ENCODE measurements around the gene RALGPS1. TPM values are rescaled to one million over a fixed set of nuclear protein-coding genes. Genes with fewer than 3 reads are reported as not detected.
A peak's percentile ranks its signal among the peaks of the same experiment; 100 is the strongest.

Gene RALGPS1
- total and polyA plus RNA-seq, 5 donors from 2014 or later: 1.8 to 10.3 (median 3.3) TPM

DNA sequence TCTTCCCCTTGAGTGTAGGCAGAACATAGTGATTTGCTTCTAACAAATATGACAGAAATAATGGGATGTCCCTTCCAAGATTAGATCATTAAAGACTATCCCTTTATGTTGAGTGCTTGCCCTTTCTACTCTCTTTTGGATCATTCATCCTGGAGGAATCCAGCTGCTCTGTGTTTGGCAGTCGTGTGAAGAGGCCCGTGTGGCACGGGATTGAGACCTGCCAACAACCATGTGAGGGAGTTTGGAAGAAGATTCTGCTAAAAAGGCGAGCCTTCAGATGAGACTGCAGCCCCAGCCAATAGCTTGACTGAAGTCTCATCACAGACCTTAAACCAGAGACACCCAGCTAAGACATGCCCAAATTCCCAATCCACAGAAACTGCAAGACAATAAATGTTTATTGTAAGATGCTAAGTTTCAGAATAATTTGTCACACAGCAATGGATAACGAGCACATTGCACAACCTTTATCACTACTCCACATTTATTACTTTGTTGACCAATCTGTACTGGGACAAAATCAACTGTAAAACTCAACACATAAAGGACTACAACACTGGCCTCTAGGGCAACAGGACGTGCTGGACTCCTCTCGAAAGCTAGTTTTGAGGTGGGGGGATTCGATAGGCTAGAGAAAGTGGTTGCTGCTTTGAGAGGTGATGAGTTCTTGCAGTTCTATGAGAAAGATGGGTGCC, 165.0 kb downstream of the RALGPS1 start:
- Mint-ChIP-seq H3K27ac (no peak overlapping the region), H3K4me3 (no peak overlapping the region), H3K36me3 (peaks cover 9% of the 10 kb centered on the region), H3K27me3 (no peaks in the 10 kb centered on the region), H3K4me1 (peaks cover 0 to 5% (median 3%) of the 10 kb centered on the region in 4 donors), H3K9me3 (no peaks in the 10 kb centered on the region)
- Histone ChIP-seq H3K36me3 (ENCODE audit: control insufficient read depth, insufficient read depth, low read length) (no peaks in the 10 kb centered on the region), H3K9me3 (ENCODE audit: control insufficient read depth in 2 of 2, low read length in 2 of 2) (no peaks in the 10 kb centered on the region), H3K4me1 (ENCODE audit: control insufficient read depth, insufficient read depth, low read length, poor library complexity, severe bottlenecking) (no peaks in the 10 kb centered on the region), H3K27ac (ENCODE audit: insufficient read depth, low read length, poor library complexity, severe bottlenecking) (no peak overlapping the region), H3K27me3 (ENCODE audit: control insufficient read depth, insufficient read depth, low read length) (no peaks in the 10 kb centered on the region), H3K4me3 (ENCODE audit: low read depth, low read length) (no peak overlapping the region)
- no peak for ATAC-seq (ENCODE audit: low read depth in 2 of 2)
- no peak for DNase-seq

GRCh38 chr9:127081250-127082185, 166.9 kb downstream of the RALGPS1 start:
- peak overlapping the region in 1 of 3 donors; percentile 38 for H3K27ac Mint-ChIP-seq
- Histone ChIP-seq H3K36me3 (ENCODE audit: control insufficient read depth, insufficient read depth, low read length) (no peaks in the 10 kb centered on the region), H3K9me3 (ENCODE audit: control insufficient read depth in 2 of 2, low read length in 2 of 2) (no peaks in the 10 kb centered on the region), H3K27me3 (ENCODE audit: control insufficient read depth, insufficient read depth, low read length) (no peaks in the 10 kb centered on the region), H3K27ac (ENCODE audit: insufficient read depth, low read length, poor library complexity, severe bottlenecking) (no peak overlapping the region), H3K4me1 (ENCODE audit: control insufficient read depth, insufficient read depth, low read length, poor library complexity, severe bottlenecking) (no peaks in the 10 kb centered on the region), H3K4me3 (ENCODE audit: low read depth, low read length) (no peak overlapping the region)
- ATAC-seq (ENCODE audit: low read depth in 2 of 2) (no peak), DNase-seq (no peak)
- no peaks in the 10 kb centered on the region for H3K27me3 Mint-ChIP-seq
- no peaks in the 10 kb centered on the region for H3K9me3 Mint-ChIP-seq
- H3K36me3 Mint-ChIP-seq: peaks cover 9% of the 10 kb centered on the region
- H3K4me1 Mint-ChIP-seq: peaks cover 0 to 15% (median 5%) of the 10 kb centered on the region in 4 donors
- H3K4me3 Mint-ChIP-seq: no peak overlapping the region

- H3K27ac ChIP-seq (ENCODE audit: insufficient read depth, low read length, poor library complexity, severe bottlenecking): no peak overlapping the region
- H3K4me1 ChIP-seq (ENCODE audit: control insufficient read depth, insufficient read depth, low read length, poor library complexity, severe bottlenecking): no peaks in the 10 kb centered on the region
- DNase-seq (no peak), ATAC-seq (ENCODE audit: low read depth in 2 of 2) (no peak)
- Mint-ChIP-seq H3K4me3 (no peak overlapping the region), H3K36me3 (peaks cover 9% of the 10 kb centered on the region), H3K27me3 (no peaks in the 10 kb centered on the region), H3K9me3 (no peaks in the 10 kb centered on the region), H3K4me1 (peaks cover 0 to 15% (median 7%) of the 10 kb centered on the region in 4 donors), H3K27ac (no peak overlapping the region)
- H3K36me3 ChIP-seq (ENCODE audit: control insufficient read depth, insufficient read depth, low read length): no peaks in the 10 kb centered on the region
- H3K4me3 ChIP-seq (ENCODE audit: low read depth, low read length): no peak overlapping the region
- H3K27me3 ChIP-seq (ENCODE audit: control insufficient read depth, insufficient read depth, low read length): no peaks in the 10 kb centered on the region
- no peaks in the 10 kb centered on the region for H3K9me3 ChIP-seq (ENCODE audit: control insufficient read depth in 2 of 2, low read length in 2 of 2)
Measured at GRCh38 chr9:127083138-127083980, 168.8 kb downstream of the RALGPS1 start.

- H3K27ac Mint-ChIP-seq: peak overlapping the region in 1 of 3 donors; percentile 84
Measured at GRCh38 chr9:127084076-127085039, 169.8 kb downstream of the RALGPS1 start.

DNA sequence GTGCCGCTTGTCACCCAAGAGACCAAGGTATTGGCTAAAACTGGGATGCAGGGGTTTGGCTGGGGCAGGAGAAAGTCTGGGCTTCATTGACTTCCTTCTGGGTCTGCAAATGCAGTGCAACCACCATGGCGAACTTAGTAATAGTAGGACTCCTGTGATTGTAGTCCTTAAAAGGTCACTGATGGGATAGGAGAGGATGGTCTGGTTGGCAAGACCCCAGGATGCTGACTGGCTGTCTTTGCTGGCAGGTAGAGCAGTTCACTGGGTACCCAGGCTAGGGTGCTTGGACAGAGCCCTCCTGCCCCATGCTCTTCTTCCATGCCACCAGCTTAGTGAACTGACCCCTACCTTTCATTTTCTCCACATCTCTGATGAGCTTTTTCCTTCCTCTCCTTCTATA, 170.6 kb downstream of the RALGPS1 start:
- Histone ChIP-seq H3K27me3 (ENCODE audit: control insufficient read depth, insufficient read depth, low read length) (no peaks in the 10 kb centered on the region), H3K36me3 (ENCODE audit: control insufficient read depth, insufficient read depth, low read length) (no peaks in the 10 kb centered on the region), H3K4me1 (ENCODE audit: control insufficient read depth, insufficient read depth, low read length, poor library complexity, severe bottlenecking) (no peaks in the 10 kb centered on the region), H3K27ac (ENCODE audit: insufficient read depth, low read length, poor library complexity, severe bottlenecking) (no peak overlapping the region), H3K4me3 (ENCODE audit: low read depth, low read length) (no peak overlapping the region), H3K9me3 (ENCODE audit: control insufficient read depth in 2 of 2, low read length in 2 of 2) (no peaks in the 10 kb centered on the region)
- no peak overlapping the region for H3K4me3 Mint-ChIP-seq
- no peaks in the 10 kb centered on the region for H3K36me3 Mint-ChIP-seq
- no peaks in the 10 kb centered on the region for H3K9me3 Mint-ChIP-seq
- H3K27me3 Mint-ChIP-seq: no peaks in the 10 kb centered on the region
- H3K27ac Mint-ChIP-seq: no peak overlapping the region
- ATAC-seq (ENCODE audit: low read depth in 2 of 2): no peak
- H3K4me1 Mint-ChIP-seq: peaks cover 0 to 15% (median 7%) of the 10 kb centered on the region in 4 donors
- DNase-seq: no peak

More at GRCh38 chr9:127084076-127085039, 169.8 kb downstream of the RALGPS1 start:
- Mint-ChIP-seq H3K4me3 (no peak overlapping the region), H3K36me3 (peaks cover 6% of the 10 kb centered on the region), H3K9me3 (no peaks in the 10 kb centered on the region), H3K27me3 (no peaks in the 10 kb centered on the region), H3K4me1 (peaks cover 0 to 15% (median 7%) of the 10 kb centered on the region in 4 donors)
- ATAC-seq (ENCODE audit: low read depth in 2 of 2): no peak
- no peak overlapping the region for H3K27ac ChIP-seq (ENCODE audit: insufficient read depth, low read length, poor library complexity, severe bottlenecking)
- DNase-seq: peak in 1 of 3 donors; percentile 4
- H3K4me1 ChIP-seq (ENCODE audit: control insufficient read depth, insufficient read depth, low read length, poor library complexity, severe bottlenecking): no peaks in the 10 kb centered on the region
- no peaks in the 10 kb centered on the region for H3K9me3 ChIP-seq (ENCODE audit: control insufficient read depth in 2 of 2, low read length in 2 of 2)
- H3K27me3 ChIP-seq (ENCODE audit: control insufficient read depth, insufficient read depth, low read length): no peaks in the 10 kb centered on the region
- no peak overlapping the region for H3K4me3 ChIP-seq (ENCODE audit: low read depth, low read length)
- H3K36me3 ChIP-seq (ENCODE audit: control insufficient read depth, insufficient read depth, low read length): no peaks in the 10 kb centered on the region

GRCh38 chr9:127086771-127087170, 172.2 kb downstream of the RALGPS1 start:
- Histone ChIP-seq H3K27me3 (ENCODE audit: control insufficient read depth, insufficient read depth, low read length) (no peaks in the 10 kb centered on the region), H3K4me1 (ENCODE audit: control insufficient read depth, insufficient read depth, low read length, poor library complexity, severe bottlenecking) (no peaks in the 10 kb centered on the region), H3K9me3 (ENCODE audit: control insufficient read depth in 2 of 2, low read length in 2 of 2) (no peaks in the 10 kb centered on the region), H3K4me3 (ENCODE audit: low read depth, low read length) (no peak overlapping the region), H3K36me3 (ENCODE audit: control insufficient read depth, insufficient read depth, low read length) (no peaks in the 10 kb centered on the region), H3K27ac (ENCODE audit: insufficient read depth, low read length, poor library complexity, severe bottlenecking) (no peak overlapping the region)
- no peaks in the 10 kb centered on the region for H3K9me3 Mint-ChIP-seq
- H3K4me1 Mint-ChIP-seq: peaks cover 0 to 15% (median 7%) of the 10 kb centered on the region in 4 donors
- H3K27ac Mint-ChIP-seq: peak overlapping the region in 1 of 3 donors; percentile 11
- H3K36me3 Mint-ChIP-seq: no peaks in the 10 kb centered on the region
- H3K4me3 Mint-ChIP-seq: no peak overlapping the region
- DNase-seq (no peak), ATAC-seq (ENCODE audit: low read depth in 2 of 2) (no peak)
- no peaks in the 10 kb centered on the region for H3K27me3 Mint-ChIP-seq

Data from CD4-positive, CD25-positive, alpha-beta regulatory T cell (primary cell).